HG02678 (cell line): ENCODE results near the gene MCRIP1.
A peak's percentile ranks its signal among the peaks of the same experiment; 100 is the strongest.
"Not testable (repeated sequence)": the region's sequence is repeated elsewhere in the genome, so short reads cannot be mapped to it uniquely, and the experiment has no call there.

ENCODE experiments used
- ATAC-seq: cut with Tn5 transposase; IDR thresholded peaks from one replicate; pipeline ENCODE4 v1.9.1; 2021; ENCODE audit warnings: mild to moderate bottlenecking, moderate library complexity; ENCODE audit not compliant: unreplicated experiment

MCRIP1 gene

GRCh38 chr17:81841866-81842265 lies 8.8 kb upstream of the MCRIP1 start:
- no peak for ATAC-seq

GRCh38 chr17:81840826-81841778 lies 8.0 kb upstream of the MCRIP1 start:
- no peak for ATAC-seq

- not testable (repeated sequence) for ATAC-seq
Measured at GRCh38 chr17:81840059-81840458, 7.0 kb upstream of the MCRIP1 start.

GRCh38 chr17:81839301-81839700 lies 6.2 kb upstream of the MCRIP1 start:
- ATAC-seq: no peak

GRCh38 chr17:81838753-81839255 lies 5.7 kb upstream of the MCRIP1 start:
- ATAC-seq: no peak

GRCh38 chr17:81837641-81838040 lies 4.5 kb upstream of the MCRIP1 start:
- no peak for ATAC-seq

- ATAC-seq: no peak
Measured at GRCh38 chr17:81834831-81835267, 1.8 kb upstream of the MCRIP1 start, which contains the start of gene PPP1R27. PPP1R27 (minus strand) TSS chr17:81835050; CDS start chr17:81834953, 97 bp downstream.

GRCh38 chr17:81833921-81834830 lies 1.1 kb upstream of the MCRIP1 start:
- ATAC-seq: no peak

- peak; percentile 9 for ATAC-seq
Measured at GRCh38 chr17:81832608-81833159, 407 bp downstream of the MCRIP1 start.

GRCh38 chr17:81831957-81832607 lies 1.0 kb downstream of the MCRIP1 start:
- ATAC-seq: no peak

GRCh38 chr17:81831563-81831956 lies 1.5 kb downstream of the MCRIP1 start:
- no peak for ATAC-seq

GRCh38 chr17:81829858-81830257 lies 3.2 kb downstream of the MCRIP1 start:
- ATAC-seq: no peak

GRCh38 chr17:81828656-81829055 lies 4.4 kb downstream of the MCRIP1 start:
- no peak for ATAC-seq

GRCh38 chr17:81825841-81826466 lies 7.1 kb downstream of the MCRIP1 start:
- no peak for ATAC-seq

GRCh38 chr17:81824595-81824994 lies 8.5 kb downstream of the MCRIP1 start:
- ATAC-seq: no peak

GRCh38 chr17:81823820-81824550 lies 9.1 kb downstream of the MCRIP1 start:
- no peak for ATAC-seq

- ATAC-seq: no peak
Measured at GRCh38 chr17:81822996-81823819, 9.9 kb downstream of the MCRIP1 start.

- ATAC-seq: no peak
Measured at GRCh38 chr17:81822312-81822637, 10.8 kb downstream of the MCRIP1 start.
